ENCODE measurements around the gene WTAP. TPM values are rescaled to one million over a fixed set of nuclear protein-coding genes. Genes with fewer than 3 reads are reported as not detected.

WTAP gene
- total RNA-seq, 1 experiment from 2014 or later = 114 TPM

DNA sequence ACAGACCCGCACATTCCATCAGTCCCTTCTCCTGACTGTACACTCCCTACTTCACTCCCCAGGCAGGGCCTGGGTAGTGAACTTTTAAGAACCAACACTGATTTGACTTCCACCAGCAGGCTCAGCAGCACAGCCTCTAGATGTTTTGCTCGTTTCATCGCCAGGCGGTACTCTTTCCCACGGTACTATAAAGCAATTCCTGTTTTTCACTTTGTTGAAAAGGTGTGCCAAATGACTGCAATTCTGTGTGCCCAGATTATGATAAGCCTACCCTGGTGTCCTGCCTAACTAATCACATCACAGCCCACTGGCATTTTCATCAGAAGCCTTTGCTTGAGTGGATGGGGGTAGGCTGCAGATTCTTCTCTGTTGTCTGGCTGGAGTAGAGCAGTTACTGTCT lies 12.9 kb upstream of the WTAP start:
- BruUV-seq (replicated peaks) = no TSS peak
- H3K27ac Mint-ChIP-seq (ENCODE audit: unreplicated experiment) = no peak overlapping the region
- Histone ChIP-seq H3K36me3 (ENCODE audit: control insufficient read depth, insufficient read depth, low read length) (no peaks in the 10 kb centered on the region), H3K4me1 (no peaks in the 10 kb centered on the region), H3K4me3 (ENCODE audit: low read depth, low read length) (no peak overlapping the region), H3K9me3 (no peaks in the 10 kb centered on the region), H3K27me3 (replicated peaks; ENCODE audit: control insufficient read depth, insufficient read depth, low read length) (no peaks in the 10 kb centered on the region)
- intact Hi-C loops (cut with micrococcal nuclease; ENCODE audit: unreplicated experiment) = no loop called here
- TF ChIP-seq, protein P1, sequence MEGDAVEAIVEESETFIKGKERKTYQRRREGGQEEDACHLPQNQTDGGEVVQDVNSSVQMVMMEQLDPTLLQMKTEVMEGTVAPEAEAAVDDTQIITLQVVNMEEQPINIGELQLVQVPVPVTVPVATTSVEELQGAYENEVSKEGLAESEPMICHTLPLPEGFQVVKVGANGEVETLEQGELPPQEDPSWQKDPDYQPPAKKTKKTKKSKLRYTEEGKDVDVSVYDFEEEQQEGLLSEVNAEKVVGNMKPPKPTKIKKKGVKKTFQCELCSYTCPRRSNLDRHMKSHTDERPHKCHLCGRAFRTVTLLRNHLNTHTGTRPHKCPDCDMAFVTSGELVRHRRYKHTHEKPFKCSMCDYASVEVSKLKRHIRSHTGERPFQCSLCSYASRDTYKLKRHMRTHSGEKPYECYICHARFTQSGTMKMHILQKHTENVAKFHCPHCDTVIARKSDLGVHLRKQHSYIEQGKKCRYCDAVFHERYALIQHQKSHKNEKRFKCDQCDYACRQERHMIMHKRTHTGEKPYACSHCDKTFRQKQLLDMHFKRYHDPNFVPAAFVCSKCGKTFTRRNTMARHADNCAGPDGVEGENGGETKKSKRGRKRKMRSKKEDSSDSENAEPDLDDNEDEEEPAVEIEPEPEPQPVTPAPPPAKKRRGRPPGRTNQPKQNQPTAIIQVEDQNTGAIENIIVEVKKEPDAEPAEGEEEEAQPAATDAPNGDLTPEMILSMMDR (IDR thresholded peaks at IDR 0.05; ENCODE audit: insufficient read depth in 1 of 2, low read depth in 1 of 2, low read length in 1 of 2, severe bottlenecking in 1 of 2, unreplicated experiment in 1 of 2) = no peak
- CTCF ChIA-PET = interaction anchor here (0.5 kb wide), 1 partner anchor 119 kb away, joined by 3 read pairs; no protein-coding TSS in a partner anchor
- H3K4me1 Mint-ChIP-seq (ENCODE audit: low read depth, unreplicated experiment) = no peaks in the 10 kb centered on the region
- H3K27me3 Mint-ChIP-seq (ENCODE audit: insufficient read depth, unreplicated experiment) = no peaks in the 10 kb centered on the region
- H3K9me3 Mint-ChIP-seq (ENCODE audit: unreplicated experiment) = no peaks in the 10 kb centered on the region
- peaks cover 9% of the 10 kb centered on the region for H3K36me3 Mint-ChIP-seq (ENCODE audit: insufficient read depth, unreplicated experiment)
- H3K4me3 Mint-ChIP-seq (ENCODE audit: unreplicated experiment) = no peak overlapping the region
- POLR2A ChIA-PET = no interaction called here
- no peak for DNase-seq

DNA sequence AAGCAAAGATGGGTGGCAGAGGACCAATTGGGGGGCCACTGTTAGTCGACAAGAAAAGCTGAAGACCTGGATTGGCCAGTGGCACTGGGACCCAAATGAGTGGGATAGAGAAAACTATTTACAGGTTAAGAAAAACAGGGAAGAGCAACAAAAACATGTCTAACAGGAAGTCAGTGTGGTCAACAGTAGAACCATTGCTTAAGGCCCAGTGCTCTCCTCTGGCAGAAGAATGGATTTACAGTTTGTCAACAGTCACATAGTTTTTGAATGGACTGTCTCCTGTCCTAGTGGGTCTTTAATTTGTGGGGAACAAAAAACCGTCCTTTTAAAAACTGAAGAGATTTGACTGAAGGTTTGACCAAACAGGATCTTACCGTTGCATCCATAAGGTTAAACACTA lies 12.1 kb upstream of the WTAP start:
- Histone ChIP-seq H3K4me1 (no peaks in the 10 kb centered on the region), H3K36me3 (ENCODE audit: control insufficient read depth, insufficient read depth, low read length) (no peaks in the 10 kb centered on the region), H3K9me3 (no peaks in the 10 kb centered on the region), H3K4me3 (ENCODE audit: low read depth, low read length) (no peak overlapping the region), H3K27me3 (replicated peaks; ENCODE audit: control insufficient read depth, insufficient read depth, low read length) (no peaks in the 10 kb centered on the region)
- no TSS peak for BruUV-seq (replicated peaks)
- Mint-ChIP-seq H3K9me3 (ENCODE audit: unreplicated experiment) (no peaks in the 10 kb centered on the region), H3K36me3 (ENCODE audit: insufficient read depth, unreplicated experiment) (peaks cover 9% of the 10 kb centered on the region), H3K27me3 (ENCODE audit: insufficient read depth, unreplicated experiment) (no peaks in the 10 kb centered on the region), H3K4me3 (ENCODE audit: unreplicated experiment) (no peak overlapping the region), H3K4me1 (ENCODE audit: low read depth, unreplicated experiment) (no peaks in the 10 kb centered on the region), H3K27ac (ENCODE audit: unreplicated experiment) (no peak overlapping the region)
- intact Hi-C loops (cut with micrococcal nuclease; ENCODE audit: unreplicated experiment) = no loop called here
- ChIA-PET POLR2A (no interaction called here), CTCF (no interaction called here)
- TF ChIP-seq, protein P1 (IDR thresholded peaks at IDR 0.05; ENCODE audit: insufficient read depth in 1 of 2, low read depth in 1 of 2, low read length in 1 of 2, severe bottlenecking in 1 of 2, unreplicated experiment in 1 of 2) = no peak
- DNase-seq = no peak

DNA sequence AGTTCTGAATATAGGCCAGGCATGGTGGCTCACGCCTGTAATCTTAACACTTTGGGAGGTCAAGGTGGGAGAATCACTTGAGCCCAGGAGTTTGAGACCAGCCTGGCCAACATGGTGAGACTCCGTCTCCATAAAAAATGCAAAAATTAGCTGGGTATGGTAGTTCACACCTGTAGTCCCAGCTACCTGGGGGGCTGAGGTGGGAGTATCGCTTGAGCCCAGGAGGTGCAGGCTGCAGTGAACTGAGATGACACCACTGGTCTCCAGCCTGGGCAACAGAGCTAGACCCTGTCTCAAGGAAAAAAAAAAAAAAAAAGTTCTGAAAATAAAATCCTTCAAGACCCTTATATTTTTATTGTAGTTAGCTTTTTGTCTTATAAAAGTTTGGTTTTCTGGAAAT lies 11.7 kb upstream of the WTAP start:
- no peak for DNase-seq
- H3K4me1 Mint-ChIP-seq (ENCODE audit: low read depth, unreplicated experiment) = no peaks in the 10 kb centered on the region
- H3K36me3 ChIP-seq (ENCODE audit: control insufficient read depth, insufficient read depth, low read length) = no peaks in the 10 kb centered on the region
- no peaks in the 10 kb centered on the region for H3K9me3 ChIP-seq
- H3K9me3 Mint-ChIP-seq (ENCODE audit: unreplicated experiment) = no peaks in the 10 kb centered on the region
- H3K36me3 Mint-ChIP-seq (ENCODE audit: insufficient read depth, unreplicated experiment) = peaks cover 9% of the 10 kb centered on the region
- no peaks in the 10 kb centered on the region for H3K4me1 ChIP-seq
- ChIA-PET POLR2A (no interaction called here), CTCF (no interaction called here)
- intact Hi-C loops (cut with micrococcal nuclease; ENCODE audit: unreplicated experiment) = no loop called here
- no peaks in the 10 kb centered on the region for H3K27me3 ChIP-seq (replicated peaks; ENCODE audit: control insufficient read depth, insufficient read depth, low read length)
- BruUV-seq (replicated peaks) = no TSS peak
- no peak overlapping the region for H3K4me3 Mint-ChIP-seq (ENCODE audit: unreplicated experiment)
- TF ChIP-seq, protein P1 (IDR thresholded peaks at IDR 0.05; ENCODE audit: insufficient read depth in 1 of 2, low read depth in 1 of 2, low read length in 1 of 2, severe bottlenecking in 1 of 2, unreplicated experiment in 1 of 2) = no peak
- no peaks in the 10 kb centered on the region for H3K27me3 Mint-ChIP-seq (ENCODE audit: insufficient read depth, unreplicated experiment)
- H3K4me3 ChIP-seq (ENCODE audit: low read depth, low read length) = no peak overlapping the region
- no peak overlapping the region for H3K27ac Mint-ChIP-seq (ENCODE audit: unreplicated experiment)

Measured in Caco-2 (cell line).